ENCODE measurements around the gene SRPRB.

Gene SRPRB

DNA sequence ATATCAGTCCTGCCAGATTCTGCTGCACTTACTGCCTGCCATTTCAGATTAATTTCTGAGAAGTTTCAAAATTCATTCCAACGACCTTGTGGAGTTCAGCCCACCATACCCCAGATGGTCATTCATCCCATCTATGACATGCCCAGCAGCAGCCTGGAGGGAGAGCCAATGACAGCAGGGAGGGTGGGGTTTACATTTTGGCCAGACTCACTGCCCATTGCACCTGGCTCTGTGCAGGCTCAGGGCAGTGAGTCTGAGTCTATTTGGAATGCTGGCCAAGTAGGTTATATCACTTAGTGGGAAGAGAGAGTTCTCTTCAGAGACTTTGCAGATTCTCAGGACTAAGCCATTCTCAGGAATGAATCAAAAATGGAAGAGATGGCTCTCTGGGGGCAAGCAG is 21.5 kb downstream of the SRPRB start:
- DNase-seq = peak in 1 of 14 donors; percentile 88

DNA sequence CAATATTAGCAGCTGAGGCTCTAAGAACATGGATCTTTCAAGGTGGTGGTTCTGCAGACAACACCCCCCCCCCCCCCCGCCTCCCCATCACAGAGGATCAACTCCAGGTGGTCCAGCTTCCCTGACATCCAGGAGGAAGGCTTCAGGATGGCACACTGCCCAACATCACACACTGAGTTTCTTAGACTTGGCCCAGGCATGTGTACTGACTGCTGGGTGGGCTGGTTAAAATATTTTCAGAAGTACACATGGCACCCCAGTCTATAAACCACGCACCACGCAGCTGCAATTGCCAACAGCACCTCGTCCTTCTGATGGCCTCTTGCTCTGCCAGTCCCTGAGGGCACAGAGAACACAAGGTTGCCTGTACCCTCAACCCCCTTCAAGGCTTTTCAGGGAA is 22.1 kb downstream of the SRPRB start:
- no peak for DNase-seq

DNA sequence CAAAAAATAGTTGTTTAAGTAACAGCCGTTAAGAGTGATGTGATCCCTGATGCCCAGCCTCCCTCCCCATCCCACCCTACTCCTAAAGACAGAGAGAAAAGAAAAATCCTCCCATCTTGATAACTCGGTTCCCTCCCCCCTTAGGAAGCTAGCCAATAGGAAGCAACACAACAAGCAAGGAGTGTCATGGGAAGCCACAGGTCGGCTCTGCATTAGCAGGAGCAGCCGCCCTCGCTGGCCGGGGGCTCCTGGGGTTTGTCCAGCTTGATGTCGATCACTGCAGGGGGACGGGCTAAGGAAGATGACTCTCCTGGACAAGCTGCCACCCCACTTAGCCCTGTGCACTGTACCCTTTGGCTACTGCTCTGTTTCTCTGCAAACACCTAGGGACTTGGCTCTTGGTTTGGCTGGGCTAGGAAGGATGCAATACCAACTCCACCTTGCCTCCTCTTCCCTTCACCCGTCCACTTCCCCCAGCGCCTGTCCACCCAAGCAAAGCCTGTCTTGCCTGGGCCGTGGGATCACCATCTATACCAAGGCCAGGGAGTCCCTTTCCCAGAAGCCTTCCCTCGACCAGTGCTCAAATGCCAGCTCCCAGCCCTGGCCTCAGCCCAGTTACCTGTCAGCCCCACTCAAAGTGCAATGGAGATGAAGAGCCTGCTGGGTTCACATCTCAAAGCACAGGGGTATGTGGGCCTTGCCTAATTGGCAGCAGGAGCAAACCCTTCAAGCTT is 23.1 kb downstream of the SRPRB start:
- peak in 1 of 14 donors; percentile 82 for DNase-seq

DNA sequence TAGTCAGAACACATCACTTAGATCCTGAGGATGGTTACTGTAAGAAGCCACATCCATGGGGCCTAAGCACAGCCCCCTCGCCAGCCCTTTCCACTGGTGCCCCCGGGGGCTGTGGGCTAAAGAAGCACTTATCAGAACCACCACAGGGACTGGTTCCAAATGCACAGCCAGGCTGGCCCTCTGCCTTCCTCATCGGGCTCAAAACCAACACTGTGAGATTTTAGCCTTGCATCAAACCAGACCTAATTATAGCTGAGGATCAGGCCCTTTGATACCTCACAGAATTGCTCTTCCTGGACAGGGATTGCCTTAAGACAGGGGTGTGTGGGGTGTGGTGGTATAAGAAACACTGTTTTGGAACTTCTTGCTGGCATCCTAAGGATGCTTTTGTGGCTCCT is 23.7 kb downstream of the SRPRB start:
- DNase-seq = peak in 1 of 14 donors; percentile 82

DNA sequence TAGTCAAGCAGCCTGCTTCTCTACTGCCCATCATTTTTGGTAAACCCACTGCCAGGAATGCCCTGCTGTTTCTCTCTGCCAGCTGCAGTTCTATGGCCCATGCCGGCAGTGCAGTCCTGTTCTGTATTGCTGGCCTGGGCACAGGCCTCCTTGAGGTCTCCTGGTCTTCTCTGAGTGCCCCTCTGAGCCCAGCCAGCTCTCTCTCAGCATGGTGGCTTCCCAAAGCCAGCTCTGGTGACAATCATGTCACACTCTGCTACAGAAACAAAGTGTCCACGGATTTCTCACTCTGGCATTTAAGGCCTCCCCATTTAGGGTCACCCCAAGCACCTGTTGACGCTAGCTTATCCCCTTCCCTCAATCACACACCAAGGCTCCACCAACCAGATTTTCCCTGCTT is 24.5 kb downstream of the SRPRB start:
- no peak for DNase-seq

DNA sequence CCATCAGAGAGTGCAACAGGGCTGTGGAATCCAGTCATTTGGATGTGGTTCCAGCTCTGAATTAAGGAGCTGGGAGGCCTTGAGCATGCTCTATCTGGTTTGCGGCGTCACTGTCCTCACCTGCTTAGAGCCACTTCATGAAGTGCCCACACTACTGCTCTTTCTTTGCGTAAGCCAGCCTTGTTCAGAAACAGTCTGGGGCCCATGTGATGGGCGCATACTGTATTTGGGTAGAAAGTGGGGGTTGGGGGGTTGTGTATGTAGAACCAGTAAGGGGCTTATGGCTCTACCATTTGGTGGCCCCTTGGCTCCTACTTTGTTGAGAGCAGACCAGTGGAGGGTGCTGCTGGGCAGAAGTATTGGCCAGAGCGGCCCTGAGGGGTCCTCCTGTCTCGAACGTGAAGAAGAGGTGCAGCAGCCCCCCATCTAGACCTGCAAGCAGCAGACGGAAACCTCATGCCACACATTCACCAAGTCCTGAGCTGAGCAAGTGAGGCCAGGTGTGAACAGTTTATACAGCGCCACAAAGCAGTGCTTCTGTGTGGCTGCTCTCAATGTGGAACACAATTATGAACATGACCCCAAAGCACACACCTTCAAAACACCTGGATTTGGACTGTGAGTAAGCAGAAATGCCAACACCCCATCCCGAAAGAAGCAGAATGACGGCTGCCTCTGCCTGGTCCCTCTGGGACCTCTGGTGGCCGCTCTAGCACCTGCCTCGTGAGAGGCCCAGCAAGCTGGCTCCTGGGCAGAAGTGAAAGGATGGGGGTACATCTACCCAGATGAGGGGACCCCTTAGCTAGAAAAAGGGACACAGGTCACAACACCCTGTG is 26.6 kb downstream of the SRPRB start:
- DNase-seq = no peak

DNA sequence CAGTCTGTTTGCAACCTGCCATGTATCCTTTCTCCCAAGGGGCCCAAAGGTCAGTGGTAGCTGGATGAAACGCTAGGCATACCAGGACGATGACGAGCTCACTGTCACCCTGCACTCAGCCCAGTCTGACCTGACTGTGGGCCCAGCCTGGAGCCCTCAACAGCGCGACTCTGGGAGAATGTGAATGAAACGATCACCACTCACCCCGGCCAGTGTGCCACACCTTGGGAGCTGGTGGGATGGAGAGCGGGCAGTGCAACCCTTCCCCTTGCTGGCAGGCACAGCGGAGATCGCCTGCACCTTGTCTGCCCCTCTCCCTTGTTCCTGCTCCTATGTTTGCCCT is 27.2 kb downstream of the SRPRB start:
- no peak for DNase-seq

DNA sequence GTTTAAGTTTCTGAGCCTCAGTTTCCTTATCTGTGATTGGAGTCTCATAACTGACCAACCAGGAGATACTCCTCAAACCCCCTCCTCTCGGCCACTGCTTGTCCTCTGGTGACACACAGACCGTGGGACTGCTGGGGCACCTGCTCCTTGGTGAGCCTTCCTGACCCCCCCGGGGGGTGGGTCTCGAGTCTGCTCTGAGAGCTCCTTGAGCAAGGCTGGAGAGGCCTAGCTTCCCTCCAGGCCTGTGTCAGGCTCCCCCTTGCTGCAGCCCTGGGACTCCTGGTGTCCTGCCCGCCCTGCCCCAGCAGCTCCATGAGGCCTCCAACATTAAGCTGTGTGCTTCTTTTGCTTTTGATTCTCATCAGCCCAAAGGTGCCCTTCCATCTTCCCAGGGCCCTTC is 27.7 kb downstream of the SRPRB start:
- no peak for DNase-seq

DNA sequence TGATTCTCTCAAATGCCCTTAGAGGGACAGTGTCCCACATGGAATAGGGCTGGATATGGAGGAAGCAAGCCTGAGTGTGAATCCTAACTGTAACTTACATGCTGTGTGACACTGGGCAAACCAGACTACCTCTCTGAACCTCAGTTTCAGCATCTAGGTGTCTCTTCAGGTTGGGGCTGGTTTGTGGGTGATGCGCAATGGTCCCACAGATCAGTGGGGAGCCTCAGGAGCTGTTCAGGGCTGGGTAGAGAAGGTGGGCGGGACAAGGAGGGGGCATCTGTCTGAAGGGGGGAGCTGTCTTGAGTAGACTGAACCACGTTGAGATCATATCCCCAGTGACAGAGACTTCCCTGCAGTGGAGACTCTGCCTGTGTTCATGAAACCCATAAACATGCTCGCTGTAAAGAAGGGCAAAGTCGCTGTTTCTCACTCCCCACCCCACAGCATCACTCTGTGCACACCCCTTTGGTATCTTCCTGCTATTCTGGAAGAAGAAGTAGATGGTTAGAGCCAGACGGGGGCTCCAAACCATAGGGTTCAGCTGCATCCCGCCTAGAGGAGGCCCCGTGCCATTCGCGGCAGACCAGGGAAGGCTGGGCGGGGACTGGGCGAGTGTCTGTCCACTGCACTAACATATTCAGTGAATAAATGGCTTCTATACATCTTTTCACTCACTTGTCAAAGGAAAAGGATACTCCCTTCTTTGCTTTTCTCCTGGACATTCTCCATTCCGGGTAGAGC is 28.4 kb downstream of the SRPRB start:
- no peak for DNase-seq

DNA sequence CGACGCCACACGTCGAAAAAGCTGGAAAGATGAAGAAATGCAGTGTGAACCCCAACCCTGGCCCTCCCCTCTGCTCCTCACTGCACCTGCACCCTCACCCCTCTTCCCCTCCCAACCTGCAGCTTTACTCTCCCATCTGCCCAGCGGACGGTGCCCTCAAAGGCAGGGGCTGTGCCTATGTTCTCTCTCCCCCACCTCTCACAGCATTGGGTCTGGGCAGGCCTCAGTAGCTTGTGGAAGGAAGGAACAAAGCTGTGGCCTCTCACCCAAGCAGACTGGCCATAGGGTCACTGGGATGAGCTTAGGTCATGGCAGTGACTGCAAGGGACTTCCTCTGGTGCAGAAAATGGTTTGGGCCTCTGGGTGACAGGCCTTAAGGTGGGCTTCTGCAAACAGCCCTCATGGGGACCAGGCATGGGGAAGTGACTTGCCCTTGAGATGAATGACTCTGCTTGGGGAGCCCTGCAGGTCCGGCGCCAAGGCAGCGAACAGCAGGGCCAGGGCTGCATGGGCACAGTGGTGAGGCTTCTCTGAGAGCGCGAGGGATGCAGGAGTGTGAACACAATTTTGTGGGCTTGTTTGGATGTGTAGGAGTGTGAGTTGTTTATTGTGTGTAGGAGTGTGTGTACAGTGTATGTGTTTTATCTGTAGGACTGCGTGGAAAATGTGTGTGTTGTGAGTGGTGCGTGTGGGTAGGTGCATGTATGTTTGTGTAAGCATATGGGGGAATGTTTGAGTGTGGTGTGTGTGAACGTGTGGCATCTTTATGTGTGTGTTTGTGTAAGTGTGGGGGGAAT is 29.2 kb downstream of the SRPRB start:
- no peak for DNase-seq

DNA sequence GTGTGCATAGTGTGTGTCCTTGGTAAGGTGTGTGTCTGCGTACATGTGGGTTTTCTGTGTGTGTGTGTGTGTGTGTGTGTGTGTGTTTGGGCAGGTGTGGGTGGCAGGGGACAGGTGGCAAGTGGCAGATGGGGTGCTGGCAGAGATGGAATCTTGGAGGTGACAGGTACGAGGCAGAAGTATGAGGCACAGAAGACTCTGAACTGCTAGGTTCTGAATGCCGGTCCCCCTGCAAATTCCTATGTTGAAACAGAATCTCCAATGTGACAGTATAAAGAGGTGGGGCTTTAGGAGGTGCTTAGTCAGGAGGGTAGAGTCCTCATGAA is 29.8 kb downstream of the SRPRB start:
- no peak for DNase-seq

DNA sequence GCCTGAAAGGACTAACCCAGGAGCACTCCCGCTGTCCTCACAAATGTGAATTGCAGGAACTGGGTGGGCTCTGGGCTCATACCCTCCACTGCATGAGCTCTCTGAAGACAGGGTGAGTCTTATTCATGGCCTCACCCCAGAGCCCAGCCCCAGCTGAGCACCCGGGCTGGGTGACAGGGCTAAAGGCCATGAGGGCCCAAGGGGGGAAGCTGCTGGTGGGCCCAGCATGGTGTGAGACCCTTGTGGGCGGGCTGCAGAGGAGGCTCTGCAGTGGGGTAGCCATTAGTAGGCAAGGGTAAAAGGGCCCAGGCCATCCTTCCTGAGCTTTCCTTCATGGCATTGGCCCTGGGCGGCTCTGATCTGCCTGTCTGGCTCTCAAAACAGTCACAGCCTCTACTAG is 30.3 kb downstream of the SRPRB start:
- DNase-seq = no peak

DNA sequence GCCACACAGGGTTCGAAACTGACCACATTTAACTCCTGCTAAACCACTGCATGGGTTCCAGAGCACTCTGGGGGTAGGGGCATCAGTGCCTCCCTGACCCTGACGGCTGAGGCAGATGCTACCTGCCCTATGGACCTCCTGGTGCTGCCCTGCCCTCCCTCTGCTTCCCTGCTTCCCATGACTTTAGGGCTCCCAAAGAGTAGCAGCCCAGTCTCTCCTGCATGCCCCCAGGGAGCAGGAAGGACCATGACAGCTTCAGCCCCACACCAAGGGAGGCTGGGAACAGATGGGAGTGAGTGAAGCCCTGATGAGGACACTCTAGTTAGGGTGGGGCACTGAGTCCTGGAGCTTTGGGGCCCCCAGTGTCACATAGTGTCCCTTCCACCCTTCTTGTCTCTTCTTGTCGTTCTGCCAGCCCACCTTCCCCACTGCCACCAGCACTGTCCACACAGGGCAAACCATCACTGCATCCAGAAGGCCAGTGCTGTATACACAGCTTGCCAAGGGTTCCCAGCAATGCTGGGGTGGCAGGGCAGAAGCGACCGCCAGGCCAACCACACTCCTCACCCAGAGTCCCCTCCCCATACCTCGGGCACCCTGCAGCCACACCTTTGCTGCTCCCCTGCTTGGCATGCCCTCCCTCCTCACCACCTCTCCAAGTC is 31.0 kb downstream of the SRPRB start:
- no peak for DNase-seq

DNA sequence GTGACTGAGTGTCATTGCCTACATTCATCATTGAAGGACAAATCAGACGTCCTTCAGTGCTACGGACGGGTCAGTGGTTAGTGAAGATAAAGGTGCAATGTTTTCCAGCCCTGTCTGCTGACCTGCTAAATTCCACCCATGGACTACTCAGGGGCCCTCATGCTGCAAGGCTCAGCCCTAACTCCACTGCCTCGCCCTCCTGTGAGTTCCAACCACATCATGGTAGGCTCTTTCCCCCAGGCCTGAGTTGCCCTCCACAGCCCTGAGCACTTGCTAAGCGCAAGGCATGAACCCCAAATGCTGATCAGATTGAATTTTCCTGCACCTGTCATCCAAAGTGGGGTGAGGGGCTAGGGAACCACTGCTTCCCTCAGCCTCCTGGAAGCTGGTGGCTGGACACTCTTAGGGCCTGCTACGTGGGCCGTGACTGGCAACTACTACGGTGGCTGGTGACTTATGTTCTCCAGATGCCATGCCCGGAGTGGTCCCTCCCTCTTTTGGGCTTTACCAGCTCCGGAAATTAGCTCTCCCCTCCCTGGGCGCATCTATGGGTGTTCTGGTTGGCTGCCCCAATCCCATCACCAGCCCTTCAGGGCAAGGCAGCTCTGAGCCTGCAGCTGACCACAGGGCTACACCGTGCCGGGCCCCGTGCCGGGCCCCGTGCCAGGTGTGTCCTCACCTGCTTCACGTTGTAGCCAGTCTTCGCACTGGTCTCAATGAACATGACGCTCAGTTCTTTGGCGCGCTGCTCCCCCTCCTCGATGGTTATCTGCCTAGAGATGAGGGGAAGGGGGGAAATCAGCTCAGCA is 32.1 kb downstream of the SRPRB start:
- no peak for DNase-seq

DNA sequence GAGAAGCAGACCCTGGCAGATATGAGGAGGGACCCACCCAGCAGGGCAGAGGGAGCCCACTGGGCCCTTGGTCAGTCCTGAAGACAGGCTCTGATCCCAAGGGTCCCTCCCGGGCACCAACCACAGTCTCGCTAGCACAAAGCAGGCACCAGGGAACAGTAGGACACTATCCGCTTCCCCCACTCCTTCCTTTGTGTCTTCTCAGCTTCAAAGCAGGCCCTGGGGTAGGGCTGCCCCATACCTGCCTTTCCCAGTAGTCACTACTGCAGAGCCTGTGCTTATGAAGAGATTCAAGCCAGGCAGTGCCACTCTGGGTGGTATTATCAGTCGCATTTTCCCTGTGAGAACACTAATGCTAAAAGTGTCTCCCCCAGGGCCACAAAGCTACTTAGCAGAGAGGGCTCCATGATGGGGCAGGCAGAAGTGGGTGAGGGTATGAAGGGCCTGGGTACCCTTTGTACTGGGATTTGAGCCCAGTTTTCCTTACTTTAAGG is 32.7 kb downstream of the SRPRB start:
- no peak for DNase-seq

DNA sequence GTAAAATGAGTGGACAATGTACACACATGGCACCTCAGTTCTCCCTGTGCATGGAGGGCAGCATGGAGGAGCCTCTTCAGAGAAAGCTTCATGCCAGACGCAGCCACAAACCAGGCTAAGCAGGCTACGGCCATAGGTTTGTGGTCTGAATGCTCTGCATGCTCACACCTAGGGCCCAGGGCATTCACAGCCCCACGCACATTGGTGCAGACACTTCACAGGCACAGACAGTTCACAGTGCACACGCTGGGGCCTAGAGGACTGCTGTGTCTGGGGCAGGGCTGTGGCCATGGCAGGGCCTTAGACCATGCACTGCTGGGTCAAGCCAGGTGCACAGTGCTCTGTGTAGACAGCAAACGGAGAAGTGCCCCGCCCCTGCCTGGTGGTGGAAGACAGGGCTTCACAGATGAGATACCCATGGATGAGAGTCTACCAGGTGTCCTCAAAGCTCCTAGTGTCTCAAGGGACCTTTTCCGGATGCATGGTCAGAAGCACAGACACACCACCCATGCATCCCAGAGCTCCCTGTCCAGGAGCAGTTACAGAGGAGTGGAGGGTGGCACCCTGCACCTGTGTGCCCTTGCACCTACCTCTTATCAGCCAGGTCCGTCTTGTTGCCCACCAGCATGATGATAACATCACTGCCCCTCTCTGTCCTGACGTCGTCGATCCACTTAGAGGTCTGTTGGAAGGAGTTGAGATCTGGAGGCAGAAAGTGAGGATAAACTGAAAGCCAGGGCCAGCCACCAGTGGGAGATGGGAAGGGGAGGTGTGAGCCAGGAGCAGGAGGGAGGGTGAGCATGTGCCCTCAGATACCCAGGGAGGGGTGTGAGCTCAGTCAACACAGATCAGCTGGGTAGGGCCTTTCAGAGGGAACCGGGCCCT is 33.5 kb downstream of the SRPRB start:
- no peak for DNase-seq

DNA sequence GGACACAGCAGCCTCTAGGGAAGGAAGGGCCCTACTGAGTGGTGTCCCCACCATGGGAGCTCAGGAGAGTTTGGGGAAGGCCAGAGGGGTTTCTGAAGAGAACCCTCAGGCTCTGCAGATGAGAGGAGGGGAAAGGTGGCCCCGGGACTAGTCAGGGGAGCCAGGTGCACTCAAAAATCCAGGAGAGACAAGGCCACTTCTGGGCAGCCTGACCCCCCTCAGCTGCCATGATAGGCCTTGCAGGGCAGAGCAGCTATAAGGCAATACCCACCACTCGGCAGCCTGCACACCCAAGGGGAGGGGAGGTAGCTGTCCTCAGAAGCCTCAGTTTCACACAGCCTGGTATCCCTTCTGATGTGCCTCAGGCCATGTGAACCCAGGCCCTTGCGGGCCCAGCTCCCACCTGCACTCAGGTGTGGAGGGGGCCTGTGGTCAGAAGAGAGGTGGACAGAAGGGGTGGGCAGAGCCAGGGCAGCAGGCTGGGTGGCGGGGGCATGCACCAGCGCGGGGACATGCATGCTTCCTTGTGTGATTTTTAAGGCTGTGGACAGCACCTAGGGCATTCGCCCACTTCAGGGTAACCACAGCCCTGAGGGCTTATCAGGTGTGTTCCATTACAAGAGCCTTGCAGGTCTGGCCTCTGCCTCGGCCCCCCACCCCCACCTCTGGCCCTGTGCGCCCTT is 34.6 kb downstream of the SRPRB start:
- DNase-seq = no peak

DNA sequence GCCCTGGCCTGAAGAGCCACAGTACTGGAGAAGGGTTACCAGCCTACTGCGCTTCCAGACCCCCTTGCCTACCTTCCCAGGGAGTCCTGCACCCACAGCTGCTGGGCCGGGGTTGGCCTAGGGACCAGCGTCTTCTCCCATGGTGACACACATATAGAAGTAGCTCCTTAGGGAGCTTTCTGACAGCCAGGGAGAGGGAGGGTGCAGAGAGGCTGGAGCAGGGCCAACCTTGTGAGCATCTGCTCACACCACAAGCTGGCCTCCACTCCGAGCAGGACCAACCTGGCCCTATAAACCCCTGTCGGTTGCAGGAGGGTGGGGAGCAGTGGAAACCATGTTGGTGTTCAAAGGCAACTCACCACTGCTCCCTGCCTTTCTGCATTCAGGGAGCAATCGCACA is 35.2 kb downstream of the SRPRB start:
- no peak for DNase-seq

DNA sequence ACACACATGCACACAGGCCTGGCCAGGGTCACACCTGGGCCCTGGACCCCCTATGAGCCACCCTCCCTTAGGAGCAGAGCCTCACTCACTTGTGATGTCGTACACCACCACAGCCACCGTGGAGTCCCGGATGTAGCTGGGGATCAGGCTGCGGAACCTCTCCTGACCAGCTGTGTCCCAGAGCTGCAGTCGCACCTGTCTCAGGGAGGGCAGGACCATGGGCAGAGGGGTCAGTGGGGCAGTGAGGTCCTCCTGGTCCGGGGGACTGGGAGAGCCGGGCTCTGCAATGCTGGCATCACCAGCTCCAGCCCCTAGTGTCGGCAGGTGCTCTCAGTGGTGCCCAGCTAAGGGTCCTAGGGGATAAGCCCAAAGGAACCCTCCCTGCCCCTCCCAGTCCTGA is 35.6 kb downstream of the SRPRB start:
- no peak for DNase-seq

DNA sequence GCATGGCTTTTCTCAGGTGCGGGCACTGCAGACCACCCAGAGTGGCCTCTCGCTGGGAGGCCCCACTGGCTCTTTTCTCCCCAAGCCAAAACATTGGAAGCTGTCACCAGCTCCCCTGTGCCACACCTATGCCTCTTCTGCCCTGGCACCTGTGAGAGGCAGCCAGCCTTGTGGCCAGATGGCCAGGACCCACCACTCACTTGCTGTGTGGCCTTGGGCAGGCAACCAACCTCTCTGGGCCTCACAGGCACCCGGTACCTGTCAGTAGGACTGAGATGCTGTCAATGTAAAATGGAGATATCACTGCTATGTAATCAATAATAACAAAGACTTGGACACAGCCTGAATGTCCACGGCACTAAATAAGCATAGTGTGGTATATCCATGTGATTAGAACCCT is 36.5 kb downstream of the SRPRB start:
- DNase-seq = no peak
